Measurements from ENCODE around the gene PRKCA.
A peak's percentile ranks its signal among the peaks of the same experiment; 100 is the strongest.

Gene PRKCA

GRCh38 chr17:66414561-66415175 lies 112.3 kb downstream of the PRKCA start:
- no peak for DNase-seq (ENCODE audit: low read depth)

- no peak for DNase-seq (ENCODE audit: low read depth)
These were observed 113.2 kb downstream of the PRKCA start for GRCh38 chr17:66415366-66416206.

- DNase-seq (ENCODE audit: low read depth), result no peak
These were observed 114.0 kb downstream of the PRKCA start for GRCh38 chr17:66416207-66416940.

GRCh38 chr17:66417300-66417719 lies 114.9 kb downstream of the PRKCA start:
- DNase-seq (ENCODE audit: low read depth), result no peak

DNA sequence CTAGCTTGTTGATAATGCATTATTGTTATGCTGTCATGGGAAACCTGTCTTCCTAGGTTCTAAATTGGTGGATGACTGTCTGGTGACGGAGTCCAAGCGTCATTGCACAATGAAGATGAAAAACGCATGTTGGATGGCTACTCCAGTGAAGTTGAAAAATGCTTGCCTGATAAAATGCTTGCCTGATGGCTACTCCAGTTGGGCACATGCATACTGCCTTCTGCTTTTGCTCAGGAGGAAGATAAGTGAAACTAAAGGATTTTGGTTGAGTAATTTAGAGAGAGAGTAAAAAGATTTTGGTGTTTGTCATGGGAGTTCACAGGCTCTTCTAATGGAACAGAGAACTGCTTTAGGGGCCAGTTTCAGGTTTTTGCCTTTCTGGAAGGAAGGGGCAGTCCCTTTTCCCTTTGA lies 118.6 kb downstream of the PRKCA start:
- DNase-seq (ENCODE audit: low read depth), result no peak

DNA sequence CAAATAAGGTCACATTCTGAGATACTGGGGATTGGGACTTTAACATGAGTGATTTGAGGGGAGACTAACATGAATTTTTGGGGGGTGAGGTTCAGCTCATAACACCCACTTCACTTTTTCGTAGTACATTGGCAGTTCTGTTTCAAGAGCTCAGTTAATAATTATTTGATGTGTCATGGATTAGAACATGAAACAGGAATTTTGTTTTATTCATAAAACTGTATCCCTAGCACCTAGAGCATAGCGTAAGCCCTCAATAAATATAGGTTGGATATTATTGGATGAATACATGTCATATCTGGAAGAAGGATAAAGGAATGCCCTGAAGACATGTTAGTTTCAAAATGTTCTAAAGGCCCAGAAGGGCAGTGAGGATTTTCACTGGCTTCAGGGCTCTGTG lies 119.8 kb downstream of the PRKCA start:
- DNase-seq (ENCODE audit: low read depth), result no peak

- no peak for DNase-seq (ENCODE audit: low read depth)
These were observed 120.9 kb downstream of the PRKCA start for GRCh38 chr17:66423056-66423955.

- DNase-seq (ENCODE audit: low read depth), result no peak
These were observed 123.5 kb downstream of the PRKCA start for GRCh38 chr17:66425756-66426396.

GRCh38 chr17:66426397-66427033 lies 124.1 kb downstream of the PRKCA start:
- peak; percentile 16 for DNase-seq (ENCODE audit: low read depth)

- DNase-seq (ENCODE audit: low read depth), result no peak
These were observed 124.7 kb downstream of the PRKCA start for GRCh38 chr17:66427134-66427533.

DNA sequence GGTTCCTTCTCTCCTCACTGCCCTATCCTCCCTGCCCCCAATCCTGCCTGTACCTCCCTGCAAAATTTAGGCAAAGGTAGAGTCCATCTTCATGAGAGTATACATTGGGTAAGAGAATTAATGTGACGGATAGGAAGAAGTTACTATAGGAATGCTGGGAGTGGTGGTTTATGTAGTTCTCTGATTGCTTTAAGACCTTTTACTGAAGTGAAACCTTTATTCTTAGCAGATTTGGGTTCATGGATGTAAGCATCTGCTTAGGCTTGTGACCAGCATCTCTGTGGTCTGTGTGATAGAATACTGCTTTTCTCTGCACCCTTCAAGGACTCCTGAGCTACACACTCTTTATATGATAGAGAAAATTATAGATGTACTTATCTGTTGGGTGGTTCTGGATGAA lies 127.3 kb downstream of the PRKCA start:
- DNase-seq (ENCODE audit: low read depth), result no peak

GRCh38 chr17:66430846-66431795 lies 128.7 kb downstream of the PRKCA start:
- no peak for DNase-seq (ENCODE audit: low read depth)

GRCh38 chr17:66431910-66432309 lies 129.5 kb downstream of the PRKCA start:
- DNase-seq (ENCODE audit: low read depth), result no peak

DNA sequence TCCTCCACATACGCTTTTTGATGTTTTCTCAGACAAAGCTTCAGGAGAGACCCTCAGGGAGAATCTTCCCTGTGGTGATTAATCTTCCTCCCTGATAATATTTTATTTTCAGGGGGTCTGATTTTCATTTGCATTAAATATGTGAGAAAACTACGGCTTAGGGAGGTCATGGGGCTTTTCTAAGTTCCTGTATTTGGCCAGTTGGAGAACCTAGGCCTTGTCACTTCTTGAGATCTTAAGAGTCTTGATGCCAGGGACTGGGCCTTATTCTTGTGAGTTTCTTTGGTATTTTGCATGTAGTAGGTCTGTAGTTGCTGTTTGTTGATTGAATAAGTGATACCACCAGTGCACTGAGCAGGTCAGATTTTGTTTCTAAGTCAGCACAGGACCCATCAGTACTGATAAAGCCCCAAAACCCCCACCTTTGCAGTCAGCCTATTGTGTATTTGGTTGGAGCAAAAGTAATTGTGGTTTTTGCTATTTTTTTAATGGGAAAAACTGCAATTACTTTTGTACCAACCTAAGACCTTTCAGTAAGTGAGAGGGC lies 130.1 kb downstream of the PRKCA start:
- DNase-seq (ENCODE audit: low read depth), result no peak

DNA sequence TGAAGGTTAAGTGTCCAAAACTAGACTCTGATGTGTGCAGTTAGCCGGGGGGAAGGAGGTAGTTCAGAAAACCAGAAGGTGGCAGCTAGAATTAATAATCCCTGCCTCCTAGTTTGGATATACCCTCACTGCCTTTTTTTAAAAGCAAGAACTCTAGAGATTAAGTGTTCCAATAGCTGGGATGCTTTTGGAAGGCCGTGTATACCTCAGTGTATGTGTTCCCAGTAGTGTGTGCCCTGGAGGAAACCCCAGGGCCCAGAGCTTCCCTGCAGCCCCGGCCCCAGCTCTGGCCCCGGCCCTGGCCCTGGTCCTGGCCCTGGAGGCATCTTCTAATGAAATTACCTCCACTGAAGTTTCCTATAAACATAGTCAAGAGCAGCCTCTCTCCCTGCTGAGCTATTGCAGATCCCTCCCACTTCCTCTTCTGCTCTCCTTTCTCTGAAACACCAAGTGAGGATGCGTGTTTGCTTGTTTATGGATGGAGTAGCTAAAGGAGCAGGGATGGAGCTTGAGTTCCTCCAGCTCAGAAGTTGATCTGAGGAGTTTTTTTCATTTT lies 130.7 kb downstream of the PRKCA start:
- no peak for DNase-seq (ENCODE audit: low read depth)

DNA sequence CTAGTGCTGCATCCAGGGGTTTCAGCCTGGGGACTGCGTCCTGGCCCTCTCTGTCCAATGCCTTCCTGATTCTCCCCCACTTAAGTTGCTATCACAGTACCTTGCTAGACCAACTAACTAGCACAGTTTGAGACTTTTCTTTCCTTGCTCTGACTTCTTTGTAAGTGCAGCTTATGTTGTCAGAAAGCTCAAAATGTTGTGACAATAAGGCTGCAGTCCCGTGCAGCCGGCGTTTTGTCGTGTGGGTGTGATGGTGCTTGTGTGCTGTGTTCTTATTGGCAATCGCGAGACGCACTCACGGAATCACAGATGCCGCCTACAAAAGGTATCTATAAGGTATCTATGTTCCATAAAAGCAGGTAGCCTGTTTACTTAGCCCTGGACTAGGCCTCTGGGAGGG lies 132.8 kb downstream of the PRKCA start:
- DNase-seq (ENCODE audit: low read depth), result no peak

GRCh38 chr17:66436631-66437030 lies 134.2 kb downstream of the PRKCA start:
- DNase-seq (ENCODE audit: low read depth), result no peak

DNA sequence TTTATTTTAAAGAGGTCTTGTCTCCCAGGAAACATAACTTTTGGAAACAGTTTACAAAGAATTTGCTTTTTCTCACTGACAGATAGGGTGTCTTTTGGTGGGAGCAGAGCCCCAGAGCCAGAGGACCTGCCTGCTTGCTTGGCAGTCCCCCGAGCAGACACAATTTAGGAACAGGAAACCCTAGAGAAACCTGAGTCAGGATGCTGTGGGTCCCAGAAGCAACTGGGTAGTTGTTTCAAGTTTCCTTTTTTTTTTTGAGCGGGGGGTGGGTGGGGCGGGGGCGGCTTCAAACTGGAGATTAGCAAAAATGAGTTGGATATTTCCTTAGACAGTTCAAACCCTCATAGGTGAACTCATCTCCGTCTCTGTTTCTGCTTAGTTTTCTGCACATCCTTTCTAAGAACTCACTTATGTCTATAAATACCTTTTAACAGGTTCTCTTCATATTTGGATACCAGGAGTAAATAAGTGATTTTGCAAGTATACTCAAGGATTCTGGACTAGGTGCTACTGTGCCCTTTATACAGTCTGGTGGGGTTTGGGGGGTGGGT lies 135.1 kb downstream of the PRKCA start:
- DNase-seq (ENCODE audit: low read depth), result no peak

DNA sequence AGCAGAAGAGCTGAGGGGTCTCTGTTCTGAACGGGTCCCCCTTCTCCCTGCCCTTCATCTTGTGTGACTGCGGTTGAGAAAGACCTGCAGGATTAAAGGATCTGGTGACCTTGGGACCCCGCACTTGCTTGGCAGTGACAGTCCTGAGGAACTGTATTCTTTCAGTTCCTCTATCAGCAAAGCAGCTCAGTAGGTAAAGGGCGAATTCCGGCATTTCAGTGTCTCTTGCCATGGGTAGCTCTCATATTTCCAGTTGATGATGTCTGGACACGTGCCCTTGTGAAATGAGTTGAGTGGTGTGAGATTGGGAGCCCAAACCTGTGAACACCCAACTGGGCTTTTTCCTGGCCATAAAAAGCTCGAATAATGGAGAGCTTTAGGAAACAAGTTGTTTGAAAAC lies 135.7 kb downstream of the PRKCA start:
- no peak for DNase-seq (ENCODE audit: low read depth)
